ENCODE data around the gene SEC23IP. TPM values are rescaled to one million over a fixed set of nuclear protein-coding genes. Genes with fewer than 3 reads are reported as not detected.
A peak's percentile ranks its signal among the peaks of the same experiment; 100 is the strongest.

The SEC23IP gene
- polyA plus RNA-seq, 3 donors: 11.5 to 43.8 (median 42.0) TPM

GRCh38 chr10:119917777-119918176 lies 25.2 kb downstream of the SEC23IP start:
- Mint-ChIP-seq H3K9me3 (no peaks in the 10 kb centered on the region), H3K4me3 (no peak overlapping the region), H3K36me3 (peaks cover 60 to 88% of the 10 kb centered on the region in 2 donors), H3K27me3 (ENCODE audit: low read depth in 3 of 3) (peaks cover 0 to 1% (median 0%) of the 10 kb centered on the region in 3 donors), H3K27ac (no peak overlapping the region), H3K4me1 (peaks cover 16% of the 10 kb centered on the region)
- intact Hi-C loops (cut with micrococcal nuclease): no loop called here
- H3K27ac ChIP-seq (ENCODE audit: low read depth in 1 of 2, low read length in 2 of 2): no peak overlapping the region
- no peaks in the 10 kb centered on the region for H3K27me3 ChIP-seq (ENCODE audit: control insufficient read depth in 2 of 2, insufficient read depth in 2 of 2, low read length in 2 of 2)
- H3K4me2 ChIP-seq (replicated peaks; ENCODE audit: extremely low read depth, low read length, poor library complexity, severe bottlenecking): no peak overlapping the region
- H3K4me1 ChIP-seq (ENCODE audit: control insufficient read depth in 1 of 2, insufficient read depth in 2 of 2, low read length in 2 of 2): peaks cover 5 to 12% of the 10 kb centered on the region in 2 donors
- no peak overlapping the region for H3K4me3 ChIP-seq (replicated peaks in 1 of 3; ENCODE audit: low read depth in 2 of 3, low read length in 3 of 3)
- no peaks in the 10 kb centered on the region for H3K9me3 ChIP-seq (replicated peaks in 1 of 2; ENCODE audit: control insufficient read depth in 1 of 2, insufficient read depth in 1 of 2, low read length in 2 of 2)
- peaks cover 63 to 96% of the 10 kb centered on the region in 2 donors for H3K36me3 ChIP-seq (replicated peaks in 1 of 2; ENCODE audit: control insufficient read depth in 1 of 2, insufficient read depth in 2 of 2, low read length in 2 of 2)
- no CpG with 5 or more reads among the region's 3 CpGs for WGBS (ENCODE audit: insufficient coverage)
- H4K20me1 ChIP-seq (ENCODE audit: insufficient read depth, low read length): no peaks in the 10 kb centered on the region
- H3K79me2 ChIP-seq (ENCODE audit: insufficient read depth, low read length): no peaks in the 10 kb centered on the region
- no peak overlapping the region for H3K9ac ChIP-seq (ENCODE audit: insufficient read depth, low read length, poor library complexity, severe bottlenecking)
- no peak for TF ChIP-seq CTCF (IDR thresholded peaks at IDR 0.05)
- H2AFZ ChIP-seq (ENCODE audit: insufficient read depth, low read depth, low read length, poor library complexity, severe bottlenecking): no peak overlapping the region
- no peak for DNase-seq

- H3K36me3 ChIP-seq (replicated peaks in 1 of 2; ENCODE audit: control insufficient read depth in 1 of 2, insufficient read depth in 2 of 2, low read length in 2 of 2): peaks cover 69 to 96% of the 10 kb centered on the region in 2 donors
- peaks cover 61 to 88% of the 10 kb centered on the region in 2 donors for H3K36me3 Mint-ChIP-seq
Measured at GRCh38 chr10:119919271-119919670, 26.7 kb downstream of the SEC23IP start.

More at GRCh38 chr10:119919271-119919670, 26.7 kb downstream of the SEC23IP start:
- Histone ChIP-seq H3K79me2 (ENCODE audit: insufficient read depth, low read length) (no peaks in the 10 kb centered on the region), H3K4me1 (ENCODE audit: control insufficient read depth in 1 of 2, insufficient read depth in 2 of 2, low read length in 2 of 2) (peaks cover 5 to 12% of the 10 kb centered on the region in 2 donors), H3K27ac (ENCODE audit: low read depth in 1 of 2, low read length in 2 of 2) (peak overlapping the region in 1 of 2 donors; percentile 80), H2AFZ (ENCODE audit: insufficient read depth, low read depth, low read length, poor library complexity, severe bottlenecking) (no peak overlapping the region), H3K9ac (ENCODE audit: insufficient read depth, low read length, poor library complexity, severe bottlenecking) (no peak overlapping the region), H3K9me3 (replicated peaks in 1 of 2; ENCODE audit: control insufficient read depth in 1 of 2, insufficient read depth in 1 of 2, low read length in 2 of 2) (no peaks in the 10 kb centered on the region), H3K4me3 (replicated peaks in 1 of 3; ENCODE audit: low read depth in 2 of 3, low read length in 3 of 3) (peak overlapping the region in 1 of 3 experiments; percentile 22), H4K20me1 (ENCODE audit: insufficient read depth, low read length) (no peaks in the 10 kb centered on the region), H3K27me3 (ENCODE audit: control insufficient read depth in 2 of 2, insufficient read depth in 2 of 2, low read length in 2 of 2) (no peaks in the 10 kb centered on the region), H3K4me2 (replicated peaks; ENCODE audit: extremely low read depth, low read length, poor library complexity, severe bottlenecking) (peak overlapping the region; percentile 38)
- intact Hi-C loops (cut with micrococcal nuclease): no loop called here
- 100% methylated on average over 1 of the region's 3 CpGs for WGBS (ENCODE audit: insufficient coverage)
- no peak for DNase-seq
- Mint-ChIP-seq H3K27me3 (ENCODE audit: low read depth in 3 of 3) (peaks cover 0 to 1% (median 0%) of the 10 kb centered on the region in 3 donors), H3K4me1 (peaks cover 16% of the 10 kb centered on the region), H3K9me3 (no peaks in the 10 kb centered on the region), H3K27ac (peak overlapping the region; percentile 43 to 86 (median 63)), H3K4me3 (no peak overlapping the region)
- TF ChIP-seq CTCF (IDR thresholded peaks at IDR 0.05): no peak
